ENCODE results near the gene PRR5. TPM values are rescaled to one million over a fixed set of nuclear protein-coding genes. Genes with fewer than 3 reads are reported as not detected.

The PRR5 gene
- total RNA-seq, 2 experiments from 2014 or later = 20.0 to 35.7 TPM

- no peaks in the 10 kb centered on the region for H3K27me3 Mint-ChIP-seq
- H3K27ac Mint-ChIP-seq = no peak overlapping the region
- H3K4me1 Mint-ChIP-seq = no peaks in the 10 kb centered on the region
- peaks cover 7% of the 10 kb centered on the region for H3K9me3 Mint-ChIP-seq (ENCODE audit: low read depth)
- no peaks in the 10 kb centered on the region for H3K36me3 Mint-ChIP-seq
- H3K4me3 Mint-ChIP-seq = no peak overlapping the region
- no peak for DNase-seq
- no peak for ATAC-seq
- CTCF ChIA-PET = no interaction called here
These were observed 74.8 kb downstream of the PRR5 start for GRCh38 chr22:44776605-44777363.

GRCh38 chr22:44777364-44777755 lies 75.4 kb downstream of the PRR5 start:
- H3K9me3 Mint-ChIP-seq (ENCODE audit: low read depth) = peaks cover 7% of the 10 kb centered on the region
- H3K4me3 Mint-ChIP-seq = no peak overlapping the region
- DNase-seq (no peak), ATAC-seq (no peak)
- CTCF ChIA-PET = no interaction called here
- H3K27ac Mint-ChIP-seq = no peak overlapping the region
- no peaks in the 10 kb centered on the region for H3K36me3 Mint-ChIP-seq
- H3K27me3 Mint-ChIP-seq = no peaks in the 10 kb centered on the region
- H3K4me1 Mint-ChIP-seq = no peaks in the 10 kb centered on the region

GRCh38 chr22:44780876-44781449 lies 79.0 kb downstream of the PRR5 start:
- Mint-ChIP-seq H3K4me3 (no peak overlapping the region), H3K4me1 (no peaks in the 10 kb centered on the region), H3K27me3 (no peaks in the 10 kb centered on the region), H3K36me3 (no peaks in the 10 kb centered on the region), H3K9me3 (ENCODE audit: low read depth) (no peaks in the 10 kb centered on the region), H3K27ac (no peak overlapping the region)
- CTCF ChIA-PET = no interaction called here
- no peak for ATAC-seq
- DNase-seq = no peak

- CTCF ChIA-PET = no interaction called here
These were observed 80.5 kb downstream of the PRR5 start for GRCh38 chr22:44782363-44782963.

GRCh38 chr22:44783091-44783490 lies 81.1 kb downstream of the PRR5 start:
- Mint-ChIP-seq H3K27me3 (no peaks in the 10 kb centered on the region), H3K9me3 (ENCODE audit: low read depth) (no peaks in the 10 kb centered on the region), H3K4me1 (no peaks in the 10 kb centered on the region), H3K36me3 (no peaks in the 10 kb centered on the region), H3K4me3 (no peak overlapping the region), H3K27ac (no peak overlapping the region)
- CTCF ChIA-PET = no interaction called here
- ATAC-seq (no peak), DNase-seq (no peak)

More at GRCh38 chr22:44782363-44782963, 80.5 kb downstream of the PRR5 start:
- DNase-seq (no peak), ATAC-seq (no peak)
- no peak overlapping the region for H3K27ac Mint-ChIP-seq
- no peaks in the 10 kb centered on the region for H3K4me1 Mint-ChIP-seq
- H3K9me3 Mint-ChIP-seq (ENCODE audit: low read depth) = no peaks in the 10 kb centered on the region
- H3K27me3 Mint-ChIP-seq = no peaks in the 10 kb centered on the region
- H3K36me3 Mint-ChIP-seq = no peaks in the 10 kb centered on the region
- H3K4me3 Mint-ChIP-seq = no peak overlapping the region

GRCh38 chr22:44783581-44783980 lies 81.6 kb downstream of the PRR5 start:
- DNase-seq (no peak), ATAC-seq (no peak)
- Mint-ChIP-seq H3K27me3 (no peaks in the 10 kb centered on the region), H3K9me3 (ENCODE audit: low read depth) (no peaks in the 10 kb centered on the region), H3K27ac (no peak overlapping the region), H3K4me1 (no peaks in the 10 kb centered on the region), H3K36me3 (no peaks in the 10 kb centered on the region), H3K4me3 (no peak overlapping the region)
- CTCF ChIA-PET = no interaction called here

GRCh38 chr22:44786136-44786535 lies 84.1 kb downstream of the PRR5 start:
- ATAC-seq (no peak), DNase-seq (no peak)
- H3K36me3 Mint-ChIP-seq = no peaks in the 10 kb centered on the region
- H3K4me1 Mint-ChIP-seq = no peaks in the 10 kb centered on the region
- H3K9me3 Mint-ChIP-seq (ENCODE audit: low read depth) = no peaks in the 10 kb centered on the region
- H3K4me3 Mint-ChIP-seq = no peak overlapping the region
- H3K27ac Mint-ChIP-seq = no peak overlapping the region
- no peaks in the 10 kb centered on the region for H3K27me3 Mint-ChIP-seq
- CTCF ChIA-PET = no interaction called here

GRCh38 chr22:44786610-44787009 lies 84.6 kb downstream of the PRR5 start:
- Mint-ChIP-seq H3K9me3 (ENCODE audit: low read depth) (no peaks in the 10 kb centered on the region), H3K36me3 (no peaks in the 10 kb centered on the region), H3K4me3 (no peak overlapping the region)

More at GRCh38 chr22:44786610-44787009, 84.6 kb downstream of the PRR5 start:
- H3K27me3 Mint-ChIP-seq = no peaks in the 10 kb centered on the region
- no peaks in the 10 kb centered on the region for H3K4me1 Mint-ChIP-seq
- CTCF ChIA-PET = no interaction called here
- ATAC-seq (no peak), DNase-seq (no peak)
- no peak overlapping the region for H3K27ac Mint-ChIP-seq

Other genes with a start within 250 kb of the PRR5 start
- 1 to 10 TPM; 7.1 to 7.5 TPM for gene RTL6, start 204.0 kb upstream of the PRR5 start, total RNA-seq
- 1 to 10 TPM; 1.1 TPM for gene ARHGAP8, start 50.4 kb downstream of the PRR5 start, total RNA-seq